Measurements from ENCODE around the gene GPC5. TPM values are rescaled to one million over a fixed set of nuclear protein-coding genes. Genes with fewer than 3 reads are reported as not detected.
"Not testable (repeated sequence)": the region's sequence is repeated elsewhere in the genome, so short reads cannot be mapped to it uniquely, and the experiment has no call there.

The GPC5 gene
- total RNA-seq, 4 donors from 2014 or later: 0.47 TPM; not detected in 3

DNA sequence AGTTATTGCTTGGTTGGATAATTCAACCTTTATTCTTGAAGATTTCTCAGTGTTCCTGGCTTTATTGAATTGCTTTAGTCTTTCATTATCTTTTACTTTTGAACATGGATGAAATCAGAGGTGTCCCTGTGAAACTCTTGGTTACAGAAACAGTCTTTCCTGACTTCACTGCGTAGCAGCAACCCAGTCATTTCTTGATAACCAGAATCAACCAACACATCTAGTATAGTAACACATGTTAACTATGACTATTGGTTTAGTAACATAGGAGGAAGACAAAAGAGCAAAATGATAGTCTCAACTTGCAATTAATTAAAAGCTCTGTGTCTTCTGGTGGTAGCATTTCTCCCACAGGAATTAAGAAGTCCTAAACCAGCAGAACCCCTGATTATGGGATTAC lies 393.6 kb downstream of the GPC5 start:
- no peak for TF ChIP-seq POLR2A (IDR thresholded peaks at IDR 0.05)
- TF ChIP-seq POLR2AphosphoS5 (IDR thresholded peaks at IDR 0.05): no peak
- TF ChIP-seq, protein P1, sequence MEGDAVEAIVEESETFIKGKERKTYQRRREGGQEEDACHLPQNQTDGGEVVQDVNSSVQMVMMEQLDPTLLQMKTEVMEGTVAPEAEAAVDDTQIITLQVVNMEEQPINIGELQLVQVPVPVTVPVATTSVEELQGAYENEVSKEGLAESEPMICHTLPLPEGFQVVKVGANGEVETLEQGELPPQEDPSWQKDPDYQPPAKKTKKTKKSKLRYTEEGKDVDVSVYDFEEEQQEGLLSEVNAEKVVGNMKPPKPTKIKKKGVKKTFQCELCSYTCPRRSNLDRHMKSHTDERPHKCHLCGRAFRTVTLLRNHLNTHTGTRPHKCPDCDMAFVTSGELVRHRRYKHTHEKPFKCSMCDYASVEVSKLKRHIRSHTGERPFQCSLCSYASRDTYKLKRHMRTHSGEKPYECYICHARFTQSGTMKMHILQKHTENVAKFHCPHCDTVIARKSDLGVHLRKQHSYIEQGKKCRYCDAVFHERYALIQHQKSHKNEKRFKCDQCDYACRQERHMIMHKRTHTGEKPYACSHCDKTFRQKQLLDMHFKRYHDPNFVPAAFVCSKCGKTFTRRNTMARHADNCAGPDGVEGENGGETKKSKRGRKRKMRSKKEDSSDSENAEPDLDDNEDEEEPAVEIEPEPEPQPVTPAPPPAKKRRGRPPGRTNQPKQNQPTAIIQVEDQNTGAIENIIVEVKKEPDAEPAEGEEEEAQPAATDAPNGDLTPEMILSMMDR (IDR thresholded peaks at IDR 0.05): no peak
- TF ChIP-seq EP300 (IDR thresholded peaks at IDR 0.05): no peak
- WGBS, 2 donors (ENCODE audit: low coverage in 1 of 2): 92% methylated on average over 1 of the region's 1 CpG; no CpG with 5 or more reads in 1 of the 2 donors
- ATAC-seq: no peak

GRCh38 chr13:91797567-91797966 lies 399.1 kb downstream of the GPC5 start:
- H3K9me3 ChIP-seq: peaks cover 0 to 7% (median 0%) of the 10 kb centered on the region in 3 donors
- no peaks in the 10 kb centered on the region for H3K36me3 ChIP-seq
- no peak for TF ChIP-seq EP300 (IDR thresholded peaks at IDR 0.05)
- TF ChIP-seq, protein P1 (IDR thresholded peaks at IDR 0.05): no peak
- no peak for TF ChIP-seq POLR2A (IDR thresholded peaks at IDR 0.05)
- TF ChIP-seq POLR2AphosphoS5 (IDR thresholded peaks at IDR 0.05): no peak
- no peaks in the 10 kb centered on the region for H3K4me1 ChIP-seq
- H3K4me3 ChIP-seq: no peak overlapping the region
- ATAC-seq: no peak
- 31 to 57% methylated on average over 9 to 11 of the region's 11 CpGs for WGBS, 2 donors (ENCODE audit: low coverage in 1 of 2)
- H3K27me3 ChIP-seq: no peaks in the 10 kb centered on the region
- no peak overlapping the region for H3K27ac ChIP-seq

More for the DNA sequence above, 393.6 kb downstream of the GPC5 start:
- no peak overlapping the region for H3K27ac ChIP-seq
- H3K9me3 ChIP-seq: no peaks in the 10 kb centered on the region
- no peaks in the 10 kb centered on the region for H3K36me3 ChIP-seq
- no peaks in the 10 kb centered on the region for H3K27me3 ChIP-seq
- no peaks in the 10 kb centered on the region for H3K4me1 ChIP-seq
- H3K4me3 ChIP-seq: no peak overlapping the region

- 65 to 81% methylated on average over 3 of the region's 3 CpGs for WGBS, 2 donors (ENCODE audit: low coverage in 1 of 2)
- not testable (repeated sequence) for H3K36me3 ChIP-seq, ATAC-seq
Observed at GRCh38 chr13:91798338-91798737, 399.9 kb downstream of the GPC5 start.

GRCh38 chr13:91801772-91802171 lies 403.4 kb downstream of the GPC5 start:
- ATAC-seq, H3K27me3 ChIP-seq: not testable (repeated sequence)

More at GRCh38 chr13:91798338-91798737, 399.9 kb downstream of the GPC5 start:
- H3K27ac ChIP-seq, H3K27me3 ChIP-seq, H3K4me3 ChIP-seq, H3K9me3 ChIP-seq, H3K4me1 ChIP-seq: not testable (repeated sequence)

DNA sequence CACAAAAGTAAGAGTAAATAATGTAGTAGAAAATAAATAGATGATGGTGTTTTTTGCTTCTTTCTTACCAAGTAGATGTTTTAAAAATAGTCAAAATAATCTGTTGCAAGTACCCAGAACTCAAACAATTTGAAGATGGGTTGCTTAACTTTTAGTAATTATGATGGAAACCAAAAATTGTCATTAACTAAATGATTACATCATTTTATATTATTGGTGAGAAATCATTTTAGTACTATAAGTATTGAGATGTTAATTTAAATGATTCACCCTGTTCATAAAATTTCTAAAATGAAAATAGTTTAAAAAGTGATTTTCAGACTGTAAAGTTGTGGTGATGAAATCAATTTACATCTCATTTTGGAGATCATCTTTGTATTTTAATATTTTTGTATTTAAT lies 404.5 kb downstream of the GPC5 start:
- Histone ChIP-seq H3K4me3 (no peak overlapping the region), H3K27ac (no peak overlapping the region), H3K9me3 (peaks cover 0 to 7% (median 0%) of the 10 kb centered on the region in 3 donors), H3K36me3 (no peaks in the 10 kb centered on the region), H3K4me1 (no peaks in the 10 kb centered on the region), H3K27me3 (no peaks in the 10 kb centered on the region)
- no peak for ATAC-seq
- TF ChIP-seq POLR2A (IDR thresholded peaks at IDR 0.05) (no peak), EP300 (IDR thresholded peaks at IDR 0.05) (no peak), POLR2AphosphoS5 (IDR thresholded peaks at IDR 0.05) (no peak)
- TF ChIP-seq, protein P1 (IDR thresholded peaks at IDR 0.05): no peak

More at GRCh38 chr13:91801772-91802171, 403.4 kb downstream of the GPC5 start:
- H3K9me3 ChIP-seq, H3K27ac ChIP-seq, H3K4me1 ChIP-seq, H3K36me3 ChIP-seq, H3K4me3 ChIP-seq: not testable (repeated sequence)
- whole genome bisulfite sequencing, 2 donors (ENCODE audit: low coverage in 1 of 2): 75 to 79% methylated on average over 3 of the region's 3 CpGs

- Histone ChIP-seq H3K4me3 (no peak overlapping the region), H3K27me3 (no peaks in the 10 kb centered on the region), H3K9me3 (no peaks in the 10 kb centered on the region), H3K4me1 (no peaks in the 10 kb centered on the region), H3K36me3 (no peaks in the 10 kb centered on the region), H3K27ac (no peak overlapping the region)
- ATAC-seq: no peak
- TF ChIP-seq POLR2AphosphoS5 (IDR thresholded peaks at IDR 0.05): no peak
- TF ChIP-seq EP300 (IDR thresholded peaks at IDR 0.05): no peak
- TF ChIP-seq, protein P1 (IDR thresholded peaks at IDR 0.05): no peak
- no peak for TF ChIP-seq POLR2A (IDR thresholded peaks at IDR 0.05)
- WGBS, 2 donors (ENCODE audit: low coverage in 1 of 2): 22 to 71% methylated on average over 1 of the region's 1 CpG
Observed at GRCh38 chr13:91804724-91805123, 406.3 kb downstream of the GPC5 start.
